NOMO-1 (cell line): ENCODE results near the gene WASL.

Source experiments
- DNase-seq, 2 experiments: peaks; one replicate each; lab custom pipeline; 2025; ENCODE audit not compliant: unreplicated experiment in 2 of 2; lab: John Stamatoyannopoulos, UW

WASL gene

DNA sequence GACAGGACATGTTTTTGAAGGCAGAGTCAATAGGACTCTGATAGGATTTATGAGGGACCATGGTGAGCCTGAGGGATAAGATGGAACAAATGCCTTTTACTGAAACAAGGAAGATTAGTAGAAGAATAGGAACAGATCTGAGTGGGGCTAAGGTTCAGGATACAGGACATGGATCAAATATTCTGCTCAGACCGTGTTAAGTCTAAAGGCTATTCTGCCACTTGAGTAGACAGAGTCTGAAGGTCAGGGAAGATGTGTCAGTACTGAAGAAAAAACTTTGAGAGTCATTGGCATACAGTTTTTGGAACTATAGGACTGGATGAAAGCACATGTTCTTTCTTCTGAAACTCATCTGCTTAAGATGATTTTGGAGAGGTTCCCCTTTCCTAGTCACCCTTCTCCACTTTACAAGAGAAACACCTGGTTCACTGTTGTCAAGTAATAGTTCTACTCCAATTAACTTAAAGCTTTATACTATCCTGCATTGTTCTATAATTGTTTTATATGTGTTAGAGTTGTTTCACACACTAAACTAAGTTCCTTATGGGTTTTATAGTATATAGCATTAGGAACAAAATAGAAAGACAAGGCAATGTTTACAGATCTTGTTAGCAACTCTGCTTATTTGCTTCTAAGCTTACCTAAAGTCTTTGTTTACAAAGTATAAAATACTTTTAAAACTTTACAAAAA lies 43.4 kb downstream of the WASL start:
- DNase-seq = no peak

DNA sequence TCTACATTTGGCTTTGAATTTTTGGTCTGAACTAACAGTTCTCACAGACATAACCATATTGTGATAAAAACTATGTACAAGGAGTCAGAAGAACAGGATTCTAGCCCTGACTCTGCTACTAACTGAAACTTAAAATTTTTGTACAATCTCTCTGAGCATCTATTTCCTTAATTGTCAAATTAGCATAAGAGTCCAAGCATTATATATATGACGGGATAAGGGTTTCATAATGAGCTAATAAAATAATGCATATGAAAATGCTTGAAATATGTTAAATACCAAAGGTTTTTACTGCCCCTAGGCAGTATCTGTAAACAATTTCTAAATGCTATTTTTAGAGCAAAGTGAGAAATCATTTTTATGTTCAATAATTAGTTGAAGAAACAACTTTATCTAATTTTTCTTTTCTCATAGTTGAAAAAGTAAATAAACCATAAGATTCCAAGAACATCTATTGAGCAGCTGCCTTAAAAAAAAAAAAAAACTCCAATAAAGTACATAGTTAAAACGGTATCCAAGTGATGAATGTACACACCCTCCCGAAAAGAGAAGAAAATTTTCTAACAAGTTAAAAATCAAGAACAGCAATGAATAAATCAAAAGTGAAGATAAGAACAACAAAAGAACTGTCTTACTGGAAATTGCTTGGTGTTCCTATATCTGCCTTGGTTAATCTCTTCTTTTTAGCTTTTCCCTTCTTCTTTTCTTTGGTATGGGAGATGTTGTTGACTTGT lies 52.7 kb downstream of the WASL start:
- DNase-seq = no peak

DNA sequence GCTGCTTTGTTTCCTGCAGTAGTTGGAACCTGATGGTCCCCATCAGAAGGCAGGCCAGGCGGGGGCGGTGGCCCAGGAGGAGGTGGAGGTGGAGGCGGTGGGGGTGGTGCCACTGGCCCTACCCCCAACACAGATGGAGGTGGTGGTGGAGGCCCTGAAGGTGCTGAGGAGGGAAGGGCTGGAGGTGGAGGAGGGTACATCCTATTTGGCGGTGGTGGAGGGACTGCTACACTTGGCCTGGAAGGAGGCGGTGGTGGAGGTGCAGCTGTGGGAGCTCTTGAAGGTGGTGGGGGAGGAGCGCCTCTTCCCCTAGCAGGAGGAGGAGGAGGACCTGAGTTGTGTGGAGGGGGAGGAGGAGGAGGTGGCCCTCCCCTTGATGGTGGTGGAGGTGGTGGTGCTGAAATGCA lies 56.3 kb downstream of the WASL start:
- no peak for DNase-seq

- DNase-seq = no peak
These were observed 58.3 kb downstream of the WASL start for GRCh38 chr7:123690550-123690949.

- DNase-seq = no peak
These were observed 59.6 kb downstream of the WASL start for GRCh38 chr7:123689250-123689649.

GRCh38 chr7:123687727-123688126 lies 61.1 kb downstream of the WASL start:
- no peak for DNase-seq

GRCh38 chr7:123687161-123687560 lies 61.6 kb downstream of the WASL start:
- DNase-seq = no peak

- DNase-seq = no peak
These were observed 66.1 kb downstream of the WASL start for GRCh38 chr7:123682690-123683089.

DNA sequence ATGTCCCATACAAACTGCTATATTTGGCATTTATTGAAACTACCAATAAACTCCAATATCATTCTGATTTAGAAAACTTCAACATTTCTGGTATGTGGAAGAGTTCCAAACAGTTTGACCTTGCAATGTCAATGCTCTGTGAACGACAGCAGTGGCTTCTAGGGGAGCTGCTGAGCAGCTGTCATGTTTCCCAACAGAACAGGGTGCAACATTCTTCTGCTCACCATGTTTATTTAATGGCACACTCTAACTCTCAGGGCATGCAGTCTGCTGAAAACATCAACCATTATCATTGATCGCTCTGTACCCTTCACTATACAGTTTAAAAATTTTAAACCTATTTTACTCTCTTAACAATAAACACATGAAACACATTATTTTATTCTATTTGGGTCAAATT lies 67.2 kb downstream of the WASL start:
- no peak for DNase-seq

GRCh38 chr7:123680580-123680979 lies 68.2 kb downstream of the WASL start:
- no peak for DNase-seq

- no peak for DNase-seq
These were observed 69.2 kb downstream of the WASL start for GRCh38 chr7:123679614-123680013.

DNA sequence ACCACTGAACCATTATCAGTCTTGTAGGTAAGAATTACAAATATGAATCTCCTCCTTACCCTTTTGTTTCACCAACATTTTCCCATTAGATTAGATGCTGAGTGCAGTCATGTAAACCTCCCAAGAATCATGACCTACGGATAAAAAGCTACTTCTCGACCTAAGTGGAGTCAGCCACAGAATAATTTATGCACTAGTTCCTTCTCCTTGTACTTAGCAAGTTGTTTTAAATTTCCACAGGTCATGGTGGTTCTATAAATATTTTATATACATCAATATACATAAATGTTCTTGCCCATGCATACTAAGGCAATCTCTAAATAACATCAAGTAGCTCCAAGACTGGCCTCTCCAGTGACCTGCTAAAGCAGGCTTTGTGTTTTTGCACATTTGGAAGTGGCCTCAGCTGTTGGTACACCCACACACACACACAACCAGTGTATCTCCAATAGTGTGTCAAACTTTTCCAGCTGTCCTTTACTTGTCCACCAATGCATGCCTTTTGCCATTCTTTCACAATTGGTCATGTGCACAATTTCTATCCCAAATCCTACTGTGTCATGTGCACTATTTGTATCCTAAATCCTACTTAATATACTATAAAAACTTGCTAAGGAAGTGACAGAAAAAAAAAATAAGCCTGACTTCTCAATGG lies 71.6 kb downstream of the WASL start:
- no peak for DNase-seq

GRCh38 chr7:123675181-123675473 lies 73.7 kb downstream of the WASL start:
- DNase-seq = no peak

GRCh38 chr7:123674399-123675180 lies 74.2 kb downstream of the WASL start:
- no peak for DNase-seq

DNA sequence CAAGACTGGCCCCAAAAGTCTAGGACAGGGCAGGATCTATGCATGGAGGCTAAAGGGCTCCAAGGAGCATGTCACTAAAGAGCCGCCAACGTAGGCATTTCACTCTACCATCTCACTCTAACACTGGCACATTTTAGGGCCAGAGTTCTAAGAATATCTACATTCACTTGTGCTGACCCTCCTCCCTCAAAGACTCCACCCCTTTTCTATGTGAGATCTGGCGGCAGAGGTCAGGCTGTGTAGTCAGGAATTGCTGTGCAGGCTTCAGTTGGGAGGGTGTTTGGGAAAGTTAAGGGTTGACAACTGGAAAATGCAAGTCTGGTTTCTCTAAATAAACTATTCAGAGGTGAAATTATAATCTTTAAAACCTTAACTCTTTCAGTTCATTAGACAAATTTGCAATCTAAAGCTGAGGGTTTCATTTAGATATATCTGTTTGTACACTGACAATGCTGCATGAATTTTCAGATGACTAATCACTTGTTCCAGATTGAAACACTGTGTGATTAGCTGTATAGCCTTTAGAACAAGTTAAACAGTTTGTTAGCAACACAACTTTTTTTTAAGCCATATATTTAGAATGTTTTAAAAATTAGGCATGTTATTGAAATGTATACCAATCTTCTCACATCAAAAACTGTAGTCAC lies 74.9 kb downstream of the WASL start:
- no peak for DNase-seq

DNA sequence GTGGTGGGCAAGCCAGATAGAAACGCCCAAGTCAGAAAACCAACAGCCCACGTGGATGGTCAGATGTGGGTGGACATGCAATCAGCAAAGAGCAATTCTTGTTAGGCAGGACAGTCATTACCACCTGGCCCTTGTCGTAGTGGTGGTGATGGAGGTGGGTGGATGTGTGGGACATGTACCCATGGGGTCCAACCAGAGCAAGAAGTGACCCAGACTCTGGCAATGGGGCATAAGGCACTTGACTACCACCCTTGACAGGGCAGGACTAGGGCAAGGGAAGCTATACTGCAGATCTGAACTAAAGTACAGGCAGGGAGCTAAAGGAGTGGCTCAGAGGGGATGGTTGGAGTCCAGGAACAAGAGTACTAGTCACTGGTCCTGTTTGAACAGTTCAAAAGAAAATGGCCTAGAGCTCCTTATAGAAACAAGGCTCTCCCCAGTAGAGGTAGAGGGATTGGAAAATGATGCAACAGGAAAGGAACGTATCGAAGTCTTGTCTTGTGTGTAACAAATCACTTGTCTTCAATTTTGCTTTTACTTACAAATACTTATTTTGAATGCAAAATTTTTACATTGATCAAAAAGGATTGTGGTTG lies 75.6 kb downstream of the WASL start:
- no peak for DNase-seq

GRCh38 chr7:123669485-123669884 lies 79.3 kb downstream of the WASL start:
- no peak for DNase-seq

- no peak for DNase-seq
These were observed 82.3 kb downstream of the WASL start for GRCh38 chr7:123666492-123666891.

GRCh38 chr7:123665896-123666295 lies 82.9 kb downstream of the WASL start:
- DNase-seq = no peak

DNA sequence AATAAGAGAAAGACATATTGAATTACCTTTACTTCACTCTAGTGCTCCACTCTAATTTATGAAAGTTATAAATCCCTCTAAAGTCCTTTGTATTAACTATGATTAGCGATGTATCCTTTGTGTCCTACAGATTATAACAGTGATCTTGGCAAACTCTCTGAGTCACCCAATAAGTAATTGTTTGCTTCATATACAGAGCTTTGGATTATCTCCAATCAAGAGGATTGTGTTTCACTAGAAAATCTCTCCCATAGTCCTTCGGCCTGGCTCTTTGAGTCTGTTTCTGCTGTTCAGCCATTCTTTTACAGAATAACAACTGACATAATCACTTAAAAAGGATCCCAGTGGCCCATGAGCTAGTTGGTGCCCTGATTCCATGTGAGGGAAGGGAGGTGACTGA lies 83.6 kb downstream of the WASL start:
- no peak for DNase-seq

DNA sequence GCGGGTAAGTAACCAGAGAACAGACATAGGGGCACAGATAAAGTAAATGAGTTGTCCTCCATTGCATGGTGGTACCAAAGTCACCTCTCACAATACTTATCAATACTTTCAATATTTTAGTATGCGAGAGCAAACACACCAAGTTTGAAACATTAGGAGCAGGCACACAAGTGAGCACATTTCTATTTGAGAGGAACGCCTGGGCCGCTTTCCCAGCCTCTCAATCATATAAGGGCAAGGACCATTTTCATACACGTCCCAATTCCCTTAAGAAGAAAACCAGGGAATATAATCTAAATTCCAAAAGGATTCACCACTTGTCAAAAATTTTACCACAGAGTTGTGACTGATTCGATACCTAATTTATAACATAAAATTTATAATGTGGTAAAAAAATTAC lies 85.6 kb downstream of the WASL start:
- no peak for DNase-seq
